Fibroblast of lung (primary cell): ENCODE results near the gene NDUFAF2. TPM values are rescaled to one million over a fixed set of nuclear protein-coding genes. Genes with fewer than 3 reads are reported as not detected.

Experiments
- DNase-seq, 2 donors: peaks; one replicate each; pipeline versions ENCODE4 v3.0.0 to v3.0.0-alpha.2; 2010; ENCODE audit warnings: low read depth in 2 of 2
- H2AFZ ChIP-seq: 2 replicates; pipeline ENCODE4 v1.5.1; 2012; ENCODE audit warnings: low read length, control low read depth, inconsistent platforms
- H3K27ac ChIP-seq: 2 replicates; pipeline ENCODE4 v1.5.1; 2011; ENCODE audit warnings: low read length, control low read depth; ENCODE audit not compliant: insufficient read depth
- H3K27me3 ChIP-seq: 2 replicates; pipeline ENCODE4 v1.5.1; 2011; ENCODE audit warnings: mild to moderate bottlenecking, low read length; ENCODE audit not compliant: control insufficient read depth, insufficient read depth
- H3K36me3 ChIP-seq: 2 replicates; pipeline ENCODE4 v1.5.1; 2011; ENCODE audit warnings: low read length; ENCODE audit not compliant: control insufficient read depth, insufficient read depth
- H3K4me1 ChIP-seq: 2 replicates; pipeline ENCODE4 v1.5.1; 2011; ENCODE audit warnings: low read length; ENCODE audit not compliant: control insufficient read depth, insufficient read depth; ENCODE audit errors: extremely low read depth
- H3K4me2 ChIP-seq: 2 replicates; pipeline ENCODE4 v1.5.1; 2011; ENCODE audit warnings: low read length, control low read depth; ENCODE audit not compliant: insufficient read depth; ENCODE audit errors: extremely low read depth
- H3K4me3 ChIP-seq, 4 experiments: fragments of 200-600 bp in 1 of 4; sonication (generic) in 1 of 4; replicated peaks in 1 of 4; 2 replicates each; pipeline ENCODE4 v1.5.1; 2011 to 2016; ENCODE audit warnings: low read length in 4 of 4, low read depth in 3 of 4, mild to moderate bottlenecking in 3 of 4, control low read depth in 2 of 4, inconsistent platforms in 1 of 4, mixed read lengths in 1 of 4; ENCODE audit not compliant: insufficient read depth in 1 of 4; ENCODE audit errors: control extremely low read depth in 1 of 4
- H3K79me2 ChIP-seq: 2 replicates; pipeline ENCODE4 v1.5.1; 2012; ENCODE audit warnings: mild to moderate bottlenecking, low read length, inconsistent platforms; ENCODE audit not compliant: control insufficient read depth, insufficient read depth
- H3K9ac ChIP-seq: 2 replicates; pipeline ENCODE4 v1.5.1; 2011; ENCODE audit warnings: mild to moderate bottlenecking, low read length, control low read depth; ENCODE audit not compliant: insufficient read depth
- H3K9me3 ChIP-seq: 2 replicates; pipeline ENCODE4 v1.5.1; 2012; ENCODE audit warnings: low read depth, low read length; ENCODE audit not compliant: control insufficient read depth, insufficient read depth
- H4K20me1 ChIP-seq: 2 replicates; pipeline ENCODE4 v1.5.1; 2011; ENCODE audit warnings: low read length; ENCODE audit not compliant: control insufficient read depth, insufficient read depth; ENCODE audit errors: extremely low read depth
- EZH2 ChIP-seq: IDR thresholded peaks from 2 replicates; pipeline ENCODE4 v1.5.1; 2012; ENCODE audit warnings: low read length, control low read depth, mild to moderate bottlenecking; ENCODE audit errors: missing control alignments
- polyA plus RNA-seq, 2 donors: library from polyadenylated mRNA; depleted of rRNA in 1 of 2; stranded (reverse) in 1 of 2; unstranded in 1 of 2; fragments of >200 nt; gene quantifications; 2 replicates each; pipeline ENCODE4 v1.2.1, GENCODE V29; 2011 to 2012; ENCODE audit warnings: missing spikeins in 1 of 2
- total RNA-seq: library from RNA; depleted of rRNA; stranded (reverse); fragments of >200 nt; gene quantifications from 2 replicates; pipeline ENCODE4 v1.2.1, GENCODE V29; 2014
- TF ChIP-seq, protein P1 (sequence below), 2 donors: IDR thresholded peaks in 1 of 2; conservative IDR thresholded peaks in 1 of 2; 1 replicate in 1 of 2; 2 replicates in 1 of 2; pipeline ENCODE4 v1.5.1; 2011 to 2012; ENCODE audit warnings: low read length in 2 of 2, control low read depth in 1 of 2, inconsistent platforms in 1 of 2, low read depth in 1 of 2, mild to moderate bottlenecking in 1 of 2

NDUFAF2 gene
- total and polyA plus RNA-seq, 2 donors (not counting 1 experiment from before 2014, with no cell fraction given) = 30.9 to 53.2 TPM

DNA sequence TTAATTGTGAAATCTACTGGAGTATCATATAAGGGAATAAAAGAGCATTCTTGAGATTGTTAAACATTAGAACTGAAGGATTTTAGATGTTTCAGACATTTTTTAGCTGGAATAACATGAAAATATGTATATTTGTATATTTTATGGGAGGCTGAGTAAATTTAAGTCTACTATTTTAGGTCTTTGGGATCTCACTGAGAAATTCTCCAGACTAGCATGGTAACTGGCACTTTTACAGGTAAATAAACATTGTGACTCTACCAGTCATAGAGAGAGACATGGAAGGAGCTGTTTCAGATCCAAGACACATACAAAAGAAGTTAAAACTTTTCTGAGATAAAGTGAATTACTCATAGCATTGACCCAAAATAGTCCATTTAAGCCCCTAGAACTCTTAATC is 59.4 kb downstream of the NDUFAF2 start:
- DNase-seq = peak in 1 of 2 donors; percentile 42
- H3K4me3 ChIP-seq = no peak overlapping the region
- no peak for TF ChIP-seq EZH2
- H3K4me1 ChIP-seq = no peaks in the 10 kb centered on the region
- H2AFZ ChIP-seq = no peak overlapping the region
- no peaks in the 10 kb centered on the region for H3K9me3 ChIP-seq
- H3K27me3 ChIP-seq = no peaks in the 10 kb centered on the region
- no peaks in the 10 kb centered on the region for H3K79me2 ChIP-seq
- no peak overlapping the region for H3K4me2 ChIP-seq
- no peaks in the 10 kb centered on the region for H4K20me1 ChIP-seq
- no peak overlapping the region for H3K27ac ChIP-seq
- H3K9ac ChIP-seq = no peak overlapping the region
- no peaks in the 10 kb centered on the region for H3K36me3 ChIP-seq

DNA sequence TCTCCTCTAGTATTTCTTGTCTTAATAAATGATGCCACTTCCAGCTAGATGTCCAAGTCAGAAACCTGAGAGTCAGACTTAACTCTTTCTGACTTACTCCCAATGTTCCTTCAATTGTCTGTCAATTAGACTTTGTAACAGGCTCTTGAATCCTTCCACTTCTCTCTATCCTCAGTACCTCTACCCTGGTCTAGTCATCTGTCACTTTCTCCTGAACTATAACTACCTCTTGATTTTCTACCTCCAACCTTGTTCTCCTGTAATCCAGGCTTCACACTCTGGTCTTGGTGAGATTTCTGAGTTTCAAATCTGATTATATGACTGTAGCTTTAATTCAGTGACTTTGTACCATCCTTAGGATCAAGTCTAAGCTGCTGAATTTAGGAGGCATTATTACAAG is 64.9 kb downstream of the NDUFAF2 start:
- Histone ChIP-seq H3K9me3 (no peaks in the 10 kb centered on the region), H3K4me2 (no peak overlapping the region), H3K4me3 (no peak overlapping the region), H3K79me2 (no peaks in the 10 kb centered on the region), H3K27ac (no peak overlapping the region), H3K4me1 (no peaks in the 10 kb centered on the region), H3K9ac (no peak overlapping the region), H3K36me3 (no peaks in the 10 kb centered on the region), H2AFZ (no peak overlapping the region), H4K20me1 (no peaks in the 10 kb centered on the region), H3K27me3 (no peaks in the 10 kb centered on the region)
- TF ChIP-seq EZH2 = no peak
- TF ChIP-seq, protein P1, sequence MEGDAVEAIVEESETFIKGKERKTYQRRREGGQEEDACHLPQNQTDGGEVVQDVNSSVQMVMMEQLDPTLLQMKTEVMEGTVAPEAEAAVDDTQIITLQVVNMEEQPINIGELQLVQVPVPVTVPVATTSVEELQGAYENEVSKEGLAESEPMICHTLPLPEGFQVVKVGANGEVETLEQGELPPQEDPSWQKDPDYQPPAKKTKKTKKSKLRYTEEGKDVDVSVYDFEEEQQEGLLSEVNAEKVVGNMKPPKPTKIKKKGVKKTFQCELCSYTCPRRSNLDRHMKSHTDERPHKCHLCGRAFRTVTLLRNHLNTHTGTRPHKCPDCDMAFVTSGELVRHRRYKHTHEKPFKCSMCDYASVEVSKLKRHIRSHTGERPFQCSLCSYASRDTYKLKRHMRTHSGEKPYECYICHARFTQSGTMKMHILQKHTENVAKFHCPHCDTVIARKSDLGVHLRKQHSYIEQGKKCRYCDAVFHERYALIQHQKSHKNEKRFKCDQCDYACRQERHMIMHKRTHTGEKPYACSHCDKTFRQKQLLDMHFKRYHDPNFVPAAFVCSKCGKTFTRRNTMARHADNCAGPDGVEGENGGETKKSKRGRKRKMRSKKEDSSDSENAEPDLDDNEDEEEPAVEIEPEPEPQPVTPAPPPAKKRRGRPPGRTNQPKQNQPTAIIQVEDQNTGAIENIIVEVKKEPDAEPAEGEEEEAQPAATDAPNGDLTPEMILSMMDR (conservative IDR thresholded peaks at IDR 0.05 in 1 of 2, IDR thresholded peaks at IDR 0.05 in 1 of 2; ENCODE audit: low read depth in 1 of 2, low read length in 2 of 2) = no peak
- DNase-seq = no peak

DNA sequence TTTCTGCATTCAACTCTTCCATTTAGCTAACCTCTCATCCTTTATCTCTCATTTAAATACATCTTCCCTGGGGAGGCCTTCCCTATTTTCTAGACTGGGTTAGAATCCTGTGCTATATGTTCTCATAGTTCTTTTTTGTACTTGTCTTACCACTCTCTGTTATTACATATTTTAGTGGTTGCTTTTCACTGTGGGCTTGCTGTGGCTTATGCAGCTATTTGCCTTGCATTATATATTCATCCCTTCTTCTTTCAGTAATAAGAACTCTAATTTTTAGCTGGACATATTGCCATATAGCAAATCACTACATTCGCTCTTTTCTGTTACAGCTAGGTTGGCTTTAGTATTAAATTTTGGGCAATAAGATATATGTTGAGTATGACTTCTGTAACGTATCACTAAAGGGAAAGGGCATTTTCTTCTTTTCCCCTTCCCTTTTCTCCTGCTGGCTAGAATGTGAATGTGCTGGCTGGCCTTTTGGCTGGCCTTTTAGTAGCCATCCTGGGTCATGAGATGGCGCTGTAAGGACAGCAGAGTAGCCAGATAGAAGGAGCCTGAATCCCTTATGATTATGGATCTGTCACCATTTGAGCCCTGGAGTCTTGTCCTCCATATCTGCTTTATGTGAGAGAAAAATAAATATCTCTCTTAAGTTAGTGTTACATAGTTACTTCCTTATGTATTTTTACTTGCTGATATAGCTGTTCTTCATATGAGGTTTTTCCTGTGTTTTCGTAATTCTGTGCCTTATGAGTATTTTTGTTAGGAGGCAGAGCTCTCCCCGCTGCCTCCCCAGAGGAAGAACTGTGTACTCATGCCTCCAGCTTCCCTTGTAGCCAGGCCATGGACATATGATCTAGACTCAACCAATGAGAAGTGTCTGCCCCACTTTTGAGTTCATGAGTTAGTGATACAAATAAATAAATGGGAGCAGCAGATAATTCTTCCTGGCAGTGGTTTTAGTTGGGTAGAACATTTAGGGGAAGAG is 65.8 kb downstream of the NDUFAF2 start:
- no peak for DNase-seq
- no peak overlapping the region for H3K4me2 ChIP-seq
- H3K9me3 ChIP-seq = no peaks in the 10 kb centered on the region
- no peaks in the 10 kb centered on the region for H3K27me3 ChIP-seq
- H3K9ac ChIP-seq = no peak overlapping the region
- TF ChIP-seq, protein P1 (conservative IDR thresholded peaks at IDR 0.05 in 1 of 2, IDR thresholded peaks at IDR 0.05 in 1 of 2; ENCODE audit: low read depth in 1 of 2, low read length in 2 of 2) = peak in 1 of 2 donors; percentile 43
- TF ChIP-seq EZH2 = no peak
- H3K79me2 ChIP-seq = no peaks in the 10 kb centered on the region
- H3K4me3 ChIP-seq = no peak overlapping the region
- H3K36me3 ChIP-seq = no peaks in the 10 kb centered on the region
- no peaks in the 10 kb centered on the region for H3K4me1 ChIP-seq
- H4K20me1 ChIP-seq = no peaks in the 10 kb centered on the region
- no peak overlapping the region for H3K27ac ChIP-seq
- H2AFZ ChIP-seq = no peak overlapping the region
